Lower leg skin (tissue), 3 donors: ENCODE data around the gene MBD5.

Experiments used
- CTCF ChIP-seq, 3 donors: fragments of 450-650 bp; IDR thresholded peaks; one replicate each; pipeline ENCODE4 v1.5.1; 2016; ENCODE audit warnings: antibody characterized with exemption in 3 of 3, mild to moderate bottlenecking in 3 of 3, moderate library complexity in 2 of 3
- POLR2A ChIP-seq, 2 donors: fragments of 450-650 bp; IDR thresholded peaks; one replicate each; pipeline ENCODE4 v1.6.1; 2016 to 2017; ENCODE audit warnings: antibody characterized with exemption in 2 of 2, mild to moderate bottlenecking in 1 of 2, moderate library complexity in 1 of 2

GRCh38 chr2:147996828-147997227 is 24.1 kb upstream of the MBD5 start:
- TF ChIP-seq CTCF (IDR thresholded peaks at IDR 0.05) (no peak), POLR2A (IDR thresholded peaks at IDR 0.05) (no peak)
